HG03175 (cell line): ENCODE results near the gene ADAMTS12.
"Not testable (repeated sequence)": the region's sequence is repeated elsewhere in the genome, so short reads cannot be mapped to it uniquely, and the experiment has no call there.

Source experiments
- ATAC-seq: cut with Tn5 transposase; IDR thresholded peaks from one replicate; pipeline ENCODE4 v1.9.1; 2021; ENCODE audit warnings: mild to moderate bottlenecking, moderate library complexity; ENCODE audit not compliant: unreplicated experiment

Gene ADAMTS12

DNA sequence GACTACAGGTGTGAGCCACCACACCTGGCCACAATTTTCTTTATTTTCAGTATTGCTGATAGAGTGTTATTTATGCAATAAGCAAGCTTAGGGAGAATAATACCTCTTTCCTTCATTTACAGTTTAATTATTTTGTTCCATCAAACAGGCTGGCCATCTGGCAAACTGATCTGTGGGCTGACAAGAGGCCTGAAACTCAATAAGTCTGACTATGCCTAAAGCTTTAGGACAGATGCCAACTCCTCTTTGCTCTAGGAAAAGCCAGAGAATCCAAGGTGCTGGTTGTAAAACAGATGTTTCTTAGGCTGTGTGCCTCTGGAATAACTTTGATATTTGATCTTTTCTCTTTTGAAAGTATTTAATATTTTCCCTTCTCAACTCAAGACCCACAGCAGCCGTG lies 352.6 kb downstream of the ADAMTS12 start:
- ATAC-seq: no peak

DNA sequence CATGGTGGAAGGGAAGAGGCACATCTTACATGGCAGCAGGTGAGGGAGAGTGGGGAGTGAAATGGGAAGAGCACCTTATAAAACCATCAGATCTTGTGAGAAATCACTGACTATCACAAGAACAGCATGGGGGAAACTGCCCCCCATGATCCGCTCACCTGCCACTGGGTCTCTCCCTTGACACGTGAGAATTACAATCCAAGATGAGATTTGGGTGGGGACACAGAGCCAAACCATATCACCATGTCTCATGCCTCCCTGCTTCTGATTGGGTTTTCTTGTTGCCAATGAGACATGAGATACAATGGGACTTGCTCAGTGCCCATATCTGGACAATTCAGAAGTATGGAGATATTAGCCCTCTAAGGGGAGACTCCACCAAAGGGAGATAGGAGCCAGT lies 353.6 kb downstream of the ADAMTS12 start:
- no peak for ATAC-seq

DNA sequence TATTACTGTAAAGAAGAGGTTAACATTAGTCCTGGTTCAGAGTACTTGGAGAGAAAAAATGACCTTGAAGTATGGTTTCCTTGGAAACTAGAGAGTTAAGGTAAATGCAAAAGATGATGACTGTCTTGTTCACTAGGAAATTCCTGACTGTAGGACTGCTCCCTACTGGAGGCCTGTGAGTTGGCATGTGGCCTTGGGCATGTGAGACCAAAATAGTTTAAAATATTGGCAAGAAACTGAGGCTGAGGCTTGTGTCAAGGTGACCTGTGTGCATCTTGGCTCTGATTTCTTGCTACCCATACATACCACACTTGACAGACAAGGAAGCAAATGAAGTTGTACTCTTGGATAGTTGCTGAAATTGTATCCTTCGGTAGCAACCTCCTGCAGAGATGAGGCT lies 354.6 kb downstream of the ADAMTS12 start:
- ATAC-seq: no peak

DNA sequence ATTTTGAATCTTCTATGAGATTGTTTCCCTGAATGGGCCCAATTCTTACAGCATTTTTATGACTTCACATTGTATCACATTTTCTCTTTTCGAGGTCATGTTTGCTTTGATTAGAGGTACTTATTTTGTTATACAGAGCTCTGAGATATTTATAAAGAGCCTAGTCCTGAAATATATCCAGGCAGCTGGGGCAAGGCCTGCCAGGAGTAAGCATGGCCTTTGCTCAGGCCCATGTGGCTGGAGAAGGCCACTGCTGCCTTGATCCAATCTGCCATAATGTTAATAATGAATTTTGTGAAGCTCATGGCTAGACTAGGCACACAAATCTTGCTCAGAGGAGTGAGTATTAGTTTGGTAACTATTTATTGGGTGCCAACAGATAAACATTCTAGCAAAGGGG lies 355.0 kb downstream of the ADAMTS12 start:
- ATAC-seq: no peak

DNA sequence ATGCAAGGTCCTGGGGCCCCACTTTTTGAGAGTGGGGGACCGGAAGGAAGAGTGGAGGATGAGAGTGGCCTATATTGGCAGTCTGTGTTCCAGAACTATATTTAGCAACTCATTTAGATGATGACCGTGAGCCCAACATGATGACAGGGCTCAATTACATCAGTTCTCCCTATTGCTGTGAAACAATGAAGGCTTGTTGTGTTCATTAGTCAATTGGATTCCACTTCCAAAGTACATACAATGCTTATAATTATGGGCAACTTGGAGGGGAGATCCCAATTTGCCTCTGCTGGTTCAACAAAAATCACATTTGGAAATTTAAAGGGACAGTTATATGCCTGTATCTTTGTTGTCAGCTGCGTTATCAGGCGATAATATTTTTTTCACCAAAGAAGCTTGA lies 360.0 kb downstream of the ADAMTS12 start:
- ATAC-seq: no peak

DNA sequence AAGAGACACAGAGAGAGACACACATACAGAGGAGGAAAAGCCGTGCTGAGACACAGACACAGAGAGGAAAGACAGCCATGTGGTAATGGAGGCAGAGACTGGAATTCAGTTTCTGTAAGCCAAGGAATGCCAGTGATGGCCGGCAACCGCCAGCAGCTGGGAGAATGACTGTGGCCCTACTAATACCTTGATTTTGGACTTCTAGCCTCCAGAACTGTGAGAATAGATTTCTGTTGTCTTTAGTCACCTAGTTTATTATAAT lies 360.8 kb downstream of the ADAMTS12 start:
- ATAC-seq: no peak

DNA sequence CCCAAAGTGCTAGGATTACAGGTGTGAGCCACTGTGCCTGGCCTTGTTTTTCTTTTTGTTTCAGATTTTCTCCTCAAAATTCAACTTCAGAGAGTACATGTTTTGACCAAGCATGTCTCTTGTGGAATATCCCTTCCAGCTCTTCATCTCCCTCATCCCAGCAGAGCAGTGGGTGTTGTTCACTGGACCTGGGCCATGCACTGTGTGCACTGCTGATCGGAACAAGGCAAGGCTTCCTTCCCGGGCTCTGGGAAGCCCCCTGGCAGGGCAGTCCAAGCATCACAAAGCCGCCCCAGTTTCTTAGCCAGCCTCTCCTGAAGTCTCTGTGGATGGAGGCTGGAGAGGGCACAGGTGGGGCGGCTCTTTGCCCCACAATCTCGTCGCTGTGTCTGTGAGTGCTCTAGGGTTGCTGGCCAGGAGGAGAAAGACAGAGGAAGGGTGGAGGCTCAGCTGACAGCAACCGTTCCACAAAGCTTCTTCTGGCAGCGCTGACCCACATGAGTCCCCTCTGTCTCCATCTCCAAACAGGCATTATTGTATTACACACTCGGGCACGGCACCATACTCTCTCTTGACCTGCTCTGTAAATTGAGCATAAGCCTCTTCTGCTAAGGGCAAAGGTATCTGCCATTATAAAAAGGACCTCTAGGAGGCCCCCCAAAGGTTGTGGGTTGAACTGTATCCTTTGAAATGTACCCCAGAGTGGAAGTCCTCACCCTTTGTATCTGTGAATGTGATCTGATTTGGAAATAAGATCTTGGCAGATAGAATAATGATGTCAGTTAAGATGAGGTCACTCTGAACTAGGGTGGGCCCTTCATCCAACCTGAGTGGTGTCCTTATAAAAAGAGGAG lies 361.4 kb downstream of the ADAMTS12 start:
- ATAC-seq: no peak

DNA sequence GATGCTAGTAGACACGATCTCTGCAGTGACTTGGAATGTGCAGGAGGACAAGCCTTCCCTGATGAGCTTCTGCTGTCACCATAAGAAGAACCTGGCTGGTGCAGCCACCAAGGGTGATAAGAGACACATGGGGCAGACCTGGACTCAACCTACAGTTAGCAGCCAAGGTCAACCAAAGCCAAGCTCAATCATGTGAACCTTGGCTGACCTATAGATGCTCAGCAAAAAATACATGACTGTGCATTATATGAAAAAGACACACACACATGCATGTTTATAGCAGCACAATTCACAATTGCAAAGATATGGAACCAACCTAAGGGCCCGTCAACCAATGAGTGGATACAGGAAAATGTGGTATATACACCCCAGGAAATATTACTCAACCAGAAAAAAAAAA lies 364.1 kb downstream of the ADAMTS12 start:
- ATAC-seq: no peak

DNA sequence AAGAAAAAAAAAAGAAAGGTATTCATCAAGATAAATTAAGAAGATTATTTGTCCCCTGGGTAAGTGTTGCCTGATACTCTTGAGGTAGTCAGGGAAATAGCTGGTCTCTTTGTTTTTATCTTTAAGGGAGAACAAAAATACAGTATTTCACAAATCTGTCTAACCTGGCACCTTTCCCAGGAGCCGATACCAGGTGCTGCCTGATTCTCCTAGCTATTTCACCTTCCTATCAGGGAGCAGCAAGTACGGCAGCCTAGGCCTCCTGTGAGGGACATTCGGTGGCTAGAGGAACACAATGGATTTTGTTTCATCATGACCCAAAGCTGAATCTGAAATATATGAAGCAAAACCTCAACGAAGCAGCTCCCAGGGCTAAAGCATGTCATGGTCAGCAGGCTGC lies 365.0 kb downstream of the ADAMTS12 start:
- ATAC-seq: no peak

DNA sequence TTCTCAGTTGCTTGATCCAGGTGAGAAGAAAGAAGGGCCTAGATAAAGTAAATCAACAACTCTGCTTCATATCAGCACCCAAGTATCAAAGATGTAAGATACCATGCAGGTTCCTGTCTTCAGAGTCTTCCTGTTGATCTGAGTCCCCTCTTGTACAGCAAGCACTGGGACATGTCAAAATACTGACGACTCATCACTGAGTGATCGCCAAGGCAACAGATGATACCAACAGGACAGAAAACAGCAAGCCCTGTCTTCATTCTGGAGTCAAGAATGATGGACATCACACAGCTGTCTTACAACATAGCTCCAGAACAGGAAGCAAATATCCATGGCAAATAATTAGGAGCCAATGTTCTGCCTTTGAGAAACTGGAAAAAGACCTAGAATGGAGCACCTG lies 367.3 kb downstream of the ADAMTS12 start:
- no peak for ATAC-seq

DNA sequence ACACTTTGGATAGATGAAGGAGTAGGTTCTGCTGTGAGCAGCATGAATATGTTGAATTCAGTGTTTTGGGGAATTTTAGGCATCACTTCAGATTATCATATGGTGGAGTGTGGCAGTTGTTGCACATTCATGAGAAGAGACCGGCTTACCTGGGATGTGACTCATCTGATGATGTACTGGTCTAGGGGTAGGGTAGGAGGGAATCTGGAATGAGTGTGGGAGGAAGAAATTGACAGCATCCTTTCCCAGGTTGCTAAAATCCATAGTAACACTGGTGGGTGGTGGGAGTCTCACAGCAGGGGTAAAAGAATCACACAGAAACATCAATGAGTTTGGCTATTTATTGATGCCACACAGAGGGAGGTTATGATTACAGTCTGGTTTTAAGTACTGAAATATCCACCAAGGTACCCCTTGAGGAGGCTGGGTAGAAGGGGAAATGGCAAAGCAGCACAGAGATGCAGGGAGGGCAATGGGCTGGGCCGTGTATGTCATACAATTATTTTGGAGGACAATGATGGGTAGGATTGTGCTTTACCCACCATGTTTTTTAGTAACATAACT lies 368.5 kb downstream of the ADAMTS12 start:
- no peak for ATAC-seq

DNA sequence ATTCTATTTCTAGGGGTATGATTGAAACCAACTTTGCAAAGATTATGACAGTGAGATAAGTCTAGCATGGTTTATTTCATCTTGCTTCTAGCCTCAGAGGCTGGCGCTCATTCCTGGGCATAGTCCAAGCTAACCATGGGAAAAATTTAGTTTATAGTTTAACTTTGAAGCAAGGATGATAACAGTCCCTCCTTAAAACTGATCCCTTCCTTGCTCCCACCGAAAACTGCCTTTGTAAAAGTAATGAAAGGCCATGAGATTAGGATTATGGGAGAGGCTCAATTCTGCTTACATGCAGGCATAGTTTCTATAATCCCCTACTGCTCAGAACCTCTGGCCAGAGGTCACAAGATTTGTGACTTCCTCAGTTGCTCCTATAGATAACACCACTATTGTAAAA lies 375.4 kb downstream of the ADAMTS12 start:
- ATAC-seq: no peak

DNA sequence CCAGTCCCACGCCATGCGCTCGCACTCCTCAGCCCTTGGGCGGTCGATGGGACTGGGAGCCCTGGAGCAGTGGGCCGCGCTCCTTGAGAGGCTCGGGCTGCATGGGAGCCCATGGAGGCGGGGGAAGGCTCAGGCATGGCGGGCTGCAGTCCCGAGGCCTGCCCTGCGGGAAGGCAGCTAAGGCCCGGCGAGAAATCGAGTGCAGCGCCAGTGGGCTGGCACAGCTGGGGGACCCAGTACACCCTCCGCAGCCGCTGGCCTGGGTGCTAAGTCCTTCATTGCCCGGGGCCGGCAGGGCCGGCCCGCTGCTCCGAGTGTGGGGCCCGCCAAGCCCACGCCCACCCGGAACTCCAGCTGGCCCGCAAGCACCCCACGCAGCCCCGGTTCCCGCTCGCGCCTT lies 376.4 kb downstream of the ADAMTS12 start:
- not testable (repeated sequence) for ATAC-seq

DNA sequence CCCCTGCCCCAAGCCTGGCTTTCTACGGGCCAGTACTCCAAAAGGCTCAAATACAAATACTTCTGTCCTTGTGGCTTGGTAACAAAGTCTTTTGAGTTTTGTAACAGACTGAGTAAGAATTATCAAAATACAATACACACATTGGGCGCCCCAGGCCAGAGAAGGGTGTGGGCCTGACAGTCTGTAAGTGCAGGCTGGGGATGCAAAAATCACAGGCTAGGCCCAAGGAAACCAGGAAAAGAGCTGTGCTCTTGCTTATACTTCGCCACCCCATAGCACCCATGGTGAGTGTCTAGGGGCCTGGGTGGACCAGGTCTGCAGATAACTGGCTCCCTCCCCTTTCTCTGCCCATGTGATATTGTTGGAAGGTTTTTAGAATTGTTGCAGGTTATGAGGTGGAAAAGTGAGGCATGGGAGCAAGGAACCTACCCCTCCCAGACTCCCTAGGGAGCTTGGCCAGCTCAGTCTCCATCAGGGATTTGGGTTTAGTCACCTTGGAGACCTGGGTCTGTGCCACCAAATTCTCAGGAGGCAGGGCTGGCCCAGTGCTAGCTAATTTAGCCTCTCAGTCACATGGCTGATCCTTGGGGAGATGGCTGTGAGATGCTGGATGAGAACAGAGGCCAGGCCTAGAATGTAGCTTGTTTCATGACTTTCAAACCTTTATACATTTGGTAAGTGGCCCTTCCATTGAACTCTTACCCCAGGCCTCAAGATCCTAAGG lies 378.2 kb downstream of the ADAMTS12 start:
- ATAC-seq: no peak

DNA sequence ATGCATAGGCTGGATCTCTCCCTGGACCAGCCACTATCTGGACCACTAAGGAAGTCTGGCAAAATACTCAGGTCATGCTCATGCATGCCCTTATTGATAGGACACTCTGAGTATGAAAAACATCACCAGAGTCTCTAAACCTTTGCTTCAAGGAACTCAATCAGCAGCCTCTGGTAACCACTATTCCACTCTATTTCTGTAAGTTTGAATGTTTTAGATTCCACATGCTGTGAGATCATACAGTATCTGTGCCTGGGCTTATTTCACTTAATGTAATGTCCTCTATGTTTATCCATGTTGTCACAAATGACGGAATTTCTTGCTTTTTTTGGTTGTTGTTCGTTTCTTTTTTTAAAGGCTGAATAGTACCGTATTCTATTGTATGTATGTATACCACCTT lies 382.8 kb downstream of the ADAMTS12 start:
- no peak for ATAC-seq

DNA sequence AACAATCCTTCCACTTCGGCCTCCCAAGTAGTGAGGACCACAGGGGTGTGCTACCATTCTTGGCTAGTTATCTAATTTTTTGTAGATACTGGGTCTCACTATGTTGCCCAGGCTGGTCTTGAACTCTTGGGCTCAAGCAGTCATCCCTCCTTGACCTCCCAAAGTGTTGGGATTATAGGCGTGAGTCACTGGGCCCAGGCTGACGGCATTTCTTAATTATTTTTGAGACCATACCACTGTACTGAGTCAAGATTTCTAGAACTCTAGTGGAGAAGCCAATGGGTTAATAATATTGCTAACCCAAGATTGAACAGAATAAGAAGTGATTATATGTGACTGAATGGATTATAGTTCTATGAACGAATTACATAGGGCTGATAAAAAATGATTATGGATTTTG lies 384.4 kb downstream of the ADAMTS12 start:
- ATAC-seq: no peak

DNA sequence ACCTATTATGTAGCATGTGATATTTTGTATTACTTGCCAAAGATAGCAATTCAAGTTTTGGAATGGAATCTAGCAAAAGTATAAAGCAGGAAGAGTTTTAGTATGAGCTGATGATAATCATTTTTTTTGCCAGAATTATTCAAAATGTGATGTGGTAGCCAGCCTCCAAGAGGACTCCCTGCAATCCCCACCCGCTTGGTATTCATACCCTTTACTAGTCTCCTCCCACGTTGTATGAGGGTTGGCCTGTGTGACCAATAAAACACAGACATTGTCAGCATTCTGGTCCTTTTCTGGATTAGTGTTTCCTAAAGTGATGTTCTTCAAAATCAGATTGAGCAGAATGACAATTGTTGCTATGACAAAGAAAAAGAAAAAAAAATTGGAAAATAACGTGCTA lies 387.2 kb downstream of the ADAMTS12 start:
- ATAC-seq: no peak

DNA sequence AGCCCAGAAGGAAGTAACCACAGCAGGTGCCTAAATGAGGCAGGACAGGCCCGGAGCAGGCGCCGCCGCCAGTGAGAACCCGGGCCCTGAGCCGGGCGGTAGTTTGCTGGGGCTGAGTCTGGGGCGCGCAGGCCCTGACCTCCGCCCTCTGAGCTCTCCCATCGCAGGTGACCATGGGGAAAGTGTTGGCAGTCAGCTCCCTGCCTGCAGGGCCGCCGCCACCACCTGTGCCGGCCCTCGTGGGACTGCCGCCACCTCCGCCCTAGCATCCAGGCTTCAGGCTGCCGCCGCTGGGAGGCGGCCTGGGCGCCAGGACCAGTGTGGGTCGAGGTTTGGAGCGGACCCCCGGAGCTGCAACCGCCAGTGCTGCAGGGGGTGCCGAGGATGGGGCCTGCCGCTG lies 389.9 kb downstream of the ADAMTS12 start:
- no peak for ATAC-seq

DNA sequence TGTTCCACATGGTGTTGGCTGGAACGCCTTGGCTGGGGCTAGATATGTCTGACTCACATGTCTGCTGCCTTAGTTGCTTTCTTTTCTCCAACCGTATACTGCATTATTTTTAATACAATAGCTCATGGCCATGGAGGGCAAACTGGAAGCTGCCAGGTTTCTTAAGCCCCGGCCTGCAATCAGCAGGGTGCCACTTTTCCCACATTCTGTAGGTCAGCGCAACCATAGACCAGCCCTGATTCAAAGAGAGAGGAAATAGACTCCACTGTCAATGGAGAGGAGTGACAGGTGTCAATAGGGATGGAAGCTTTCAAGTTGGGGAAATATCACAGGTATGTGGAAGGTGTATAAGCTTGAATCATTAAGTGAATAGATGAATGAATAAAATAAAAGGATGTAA lies 390.5 kb downstream of the ADAMTS12 start:
- ATAC-seq: no peak

DNA sequence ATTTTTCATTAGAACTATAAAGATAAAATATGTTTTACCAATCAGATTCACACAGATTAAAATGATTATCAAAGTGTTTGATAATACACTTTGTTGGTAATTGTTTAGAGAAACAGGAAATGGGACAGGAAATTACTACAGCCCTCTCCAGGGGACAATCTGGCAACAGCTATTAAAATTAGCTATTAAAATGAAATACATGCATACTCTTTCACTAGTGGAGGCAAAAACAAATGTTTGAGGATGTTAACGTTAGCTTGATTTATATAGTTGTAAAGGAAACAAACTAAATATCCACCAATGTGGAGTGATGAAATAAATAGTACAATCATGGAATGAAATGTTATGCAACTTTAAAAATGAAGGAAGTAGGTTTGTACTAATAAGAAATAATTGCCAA lies 397.3 kb downstream of the ADAMTS12 start:
- no peak for ATAC-seq

DNA sequence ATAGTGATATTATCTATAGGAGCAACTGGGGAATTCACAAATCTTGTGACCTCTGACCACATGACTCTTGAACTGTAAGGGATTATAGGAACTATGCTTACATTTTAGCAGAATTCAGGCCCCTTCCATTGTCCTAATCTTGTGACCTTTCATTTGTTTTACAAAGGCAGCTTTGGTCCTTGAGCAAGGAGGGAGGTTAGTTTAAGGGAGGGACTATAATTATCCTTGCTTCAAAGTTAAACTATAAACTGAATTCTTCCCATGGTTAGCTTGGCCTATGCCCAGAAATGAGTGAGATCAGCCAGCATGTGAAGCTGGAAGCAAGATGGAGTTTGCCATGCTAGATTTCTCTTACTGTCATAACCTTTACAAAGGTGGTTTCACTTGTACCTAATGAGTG lies 399.8 kb downstream of the ADAMTS12 start:
- no peak for ATAC-seq

DNA sequence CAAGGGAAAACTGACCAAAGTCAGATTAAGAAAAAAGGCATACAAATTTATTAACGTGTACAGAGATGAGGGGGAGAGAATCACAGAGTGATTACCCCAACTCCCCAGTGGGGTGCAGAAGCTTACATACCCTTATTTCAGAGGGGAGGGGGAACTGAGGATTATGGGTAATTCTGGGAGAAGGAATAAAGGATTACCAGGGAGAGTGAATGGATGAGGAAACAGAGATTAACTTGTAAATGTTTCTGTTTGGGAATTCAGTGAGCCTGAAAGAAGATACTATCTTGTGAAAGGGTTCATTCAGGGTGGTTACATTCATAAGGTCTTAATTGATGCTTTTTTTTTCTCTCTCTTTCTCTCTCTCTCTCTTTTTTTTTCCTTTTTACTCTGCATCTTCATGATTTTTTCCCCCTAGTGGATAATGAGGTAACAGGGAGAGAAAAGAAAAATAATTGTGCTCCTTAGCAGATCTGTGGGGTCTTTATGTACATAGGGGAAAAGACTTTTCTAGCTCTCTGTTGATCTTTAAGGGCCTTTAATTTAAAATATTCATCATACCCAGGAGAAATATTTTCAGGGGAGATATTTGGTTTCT lies 401.6 kb downstream of the ADAMTS12 start:
- ATAC-seq: no peak
